Measurements from ENCODE around the gene FAM174B. TPM values are rescaled to one million over a fixed set of nuclear protein-coding genes. Genes with fewer than 3 reads are reported as not detected.

The FAM174B gene
- total RNA-seq, 1 donor from 2014 or later = 16.2 TPM

Other genes with a start within 250 kb of the FAM174B start
- gene CHD2, start 244.5 kb upstream of the FAM174B start, total RNA-seq = 174 TPM